Lower lobe of right lung (tissue), 2 donors: Measurements from ENCODE around the gene NCOA1. TPM values are rescaled to one million over a fixed set of nuclear protein-coding genes. Genes with fewer than 3 reads are reported as not detected.

Experiments used
- ATAC-seq, 2 donors: fragments of 200-7000 bp; cut with Tn5 transposase; one replicate each; pipeline ENCODE4 v1.9.1; 2020 to 2022; ENCODE audit warnings: mild to moderate bottlenecking in 2 of 2, moderate library complexity in 2 of 2
- DNase-seq: peaks from one replicate; pipeline ENCODE4 v3.0.0-alpha.2; 2020
- H3K27ac ChIP-seq: fragments of 200-600 bp; one replicate; pipeline ENCODE4 v1.8.0; 2022
- H3K27me3 ChIP-seq: fragments of 200-600 bp; one replicate; pipeline ENCODE4 v1.8.0; 2022; ENCODE audit warnings: low read depth
- H3K36me3 ChIP-seq: fragments of 200-600 bp; one replicate; pipeline ENCODE4 v1.8.0; 2022; ENCODE audit warnings: mild to moderate bottlenecking
- H3K4me1 ChIP-seq: fragments of 200-600 bp; one replicate; pipeline ENCODE4 v1.8.0; 2022
- H3K4me3 ChIP-seq: fragments of 200-600 bp; one replicate; pipeline ENCODE4 v1.8.0; 2022; ENCODE audit warnings: mild to moderate bottlenecking
- H3K9me3 ChIP-seq: fragments of 200-600 bp; one replicate; pipeline ENCODE4 v1.8.0; 2022
- CTCF ChIP-seq: fragments of 200-600 bp; IDR thresholded peaks from one replicate; pipeline ENCODE4 v1.8.0; 2022; ENCODE audit warnings: antibody characterized with exemption, mild to moderate bottlenecking
- intact Hi-C: fragments of 100-400 bp; cut with DNase I; formaldehyde crosslinking; loops from one replicate; pipeline ENCODE4 v1.11.0; 2022
- total RNA-seq: library from RNA; stranded (reverse); fragmentation: NEBNext Ultra II Directional; extraction: Animal tissue kit (Norgen Biotek cat#: 25700); gene quantifications from one replicate; pipeline ENCODE4 v1.2.1, GENCODE V29; 2021
- donor health status: DM: no; HTN: yes; CAD: no; lungs with severe emphysema.

NCOA1 gene
- total RNA-seq, 1 donor from 2014 or later: 48.3 TPM

GRCh38 chr2:24740142-24740541 is 249.1 kb downstream of the NCOA1 start:
- Histone ChIP-seq H3K9me3 (no peaks in the 10 kb centered on the region), H3K4me3 (no peak overlapping the region), H3K36me3 (peaks cover 27% of the 10 kb centered on the region), H3K27me3 (no peaks in the 10 kb centered on the region), H3K27ac (no peak overlapping the region), H3K4me1 (peaks cover 30% of the 10 kb centered on the region)
- intact Hi-C loops: no loop called here
- ATAC-seq: no peak
- no peak for DNase-seq
- TF ChIP-seq CTCF: no peak

- Histone ChIP-seq H3K4me3 (no peak overlapping the region), H3K4me1 (peaks cover 12% of the 10 kb centered on the region), H3K27ac (no peak overlapping the region), H3K36me3 (peaks cover 42% of the 10 kb centered on the region), H3K9me3 (no peaks in the 10 kb centered on the region), H3K27me3 (no peaks in the 10 kb centered on the region)
- intact Hi-C loops: no loop called here
- ATAC-seq: no peak
- no peak for TF ChIP-seq CTCF
- DNase-seq: no peak
Observed at GRCh38 chr2:24742730-24743129, 251.7 kb downstream of the NCOA1 start.

- no peaks in the 10 kb centered on the region for H3K27me3 ChIP-seq
- TF ChIP-seq CTCF: no peak
- peaks cover 49% of the 10 kb centered on the region for H3K36me3 ChIP-seq
- DNase-seq (no peak), ATAC-seq (no peak)
- peaks cover 12% of the 10 kb centered on the region for H3K4me1 ChIP-seq
- H3K4me3 ChIP-seq: no peak overlapping the region
- H3K9me3 ChIP-seq: no peaks in the 10 kb centered on the region
- intact Hi-C loops: no loop called here
- H3K27ac ChIP-seq: no peak overlapping the region
Observed at GRCh38 chr2:24743924-24744323, 252.9 kb downstream of the NCOA1 start.

GRCh38 chr2:24744356-24744755 is 253.3 kb downstream of the NCOA1 start:
- Histone ChIP-seq H3K4me3 (no peak overlapping the region), H3K9me3 (no peaks in the 10 kb centered on the region), H3K27me3 (no peaks in the 10 kb centered on the region), H3K27ac (no peak overlapping the region), H3K4me1 (peaks cover 12% of the 10 kb centered on the region), H3K36me3 (peaks cover 49% of the 10 kb centered on the region)
- intact Hi-C loops: no loop called here
- DNase-seq: no peak
- TF ChIP-seq CTCF: no peak
- ATAC-seq: no peak

GRCh38 chr2:24745825-24746224 is 254.8 kb downstream of the NCOA1 start:
- Histone ChIP-seq H3K4me1 (peaks cover 12% of the 10 kb centered on the region), H3K4me3 (no peak overlapping the region), H3K9me3 (no peaks in the 10 kb centered on the region), H3K27ac (no peak overlapping the region), H3K27me3 (no peaks in the 10 kb centered on the region), H3K36me3 (peaks cover 49% of the 10 kb centered on the region)
- TF ChIP-seq CTCF: no peak
- ATAC-seq (no peak), DNase-seq (no peak)
- intact Hi-C loops: no loop called here

- DNase-seq (no peak), ATAC-seq (no peak)
- H3K4me1 ChIP-seq: peaks cover 12% of the 10 kb centered on the region
- peaks cover 48% of the 10 kb centered on the region for H3K36me3 ChIP-seq
- no peaks in the 10 kb centered on the region for H3K27me3 ChIP-seq
- no peak overlapping the region for H3K4me3 ChIP-seq
- TF ChIP-seq CTCF: no peak
- H3K9me3 ChIP-seq: no peaks in the 10 kb centered on the region
- intact Hi-C loops: no loop called here
- no peak overlapping the region for H3K27ac ChIP-seq
Observed at GRCh38 chr2:24747299-24747698, 256.2 kb downstream of the NCOA1 start.
